Limb (tissue), 2 donors: ENCODE results near the gene DAGLA.

ENCODE experiments used
- DNase-seq, 2 donors: peaks; one replicate each; pipeline ENCODE4 v3.0.0-alpha.2; 2016; ENCODE audit errors: extremely low spot score in 2 of 2

The DAGLA gene

DNA sequence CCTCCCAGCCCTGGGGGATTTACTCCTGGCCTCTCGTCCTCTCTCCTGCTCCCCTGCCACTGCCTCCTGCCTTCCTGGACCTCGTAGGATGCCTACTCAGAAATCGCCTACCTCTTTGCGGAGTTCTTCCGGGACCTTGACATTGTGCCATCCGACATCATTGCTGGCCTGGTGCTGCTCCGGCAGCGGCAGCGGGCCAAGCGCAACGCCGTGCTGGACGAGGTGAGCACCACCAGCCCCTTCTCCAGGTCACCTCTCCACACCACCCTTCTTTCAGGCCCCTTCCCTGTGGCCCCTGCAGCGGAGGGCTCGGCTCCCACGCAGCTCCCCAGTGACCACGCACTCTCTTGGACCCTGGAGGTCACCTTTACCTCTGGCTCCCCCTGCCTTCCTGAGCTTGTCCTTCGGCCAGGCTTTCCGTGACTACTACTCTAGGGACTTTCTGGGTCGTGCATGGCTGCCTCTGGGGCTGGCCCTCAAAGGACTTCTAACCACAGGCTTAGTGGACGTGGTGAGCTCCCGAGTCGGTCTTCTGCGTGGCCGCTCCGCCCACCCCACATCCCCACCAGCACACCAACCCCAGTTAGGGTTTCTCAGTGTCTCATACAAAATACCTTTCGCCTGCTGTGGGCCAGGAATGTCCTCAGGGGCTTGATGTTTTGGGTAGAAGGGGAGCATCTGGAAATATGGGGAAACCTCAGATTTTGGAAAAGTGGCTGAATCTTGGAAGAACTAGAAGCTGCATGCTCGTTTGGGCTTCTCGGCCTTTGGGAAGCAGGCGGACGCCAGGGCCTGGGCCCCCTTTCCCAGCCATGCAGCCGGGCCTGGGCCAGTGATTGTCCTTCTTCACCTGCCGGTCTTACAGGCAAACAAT, 48.1 kb downstream of the DAGLA start:
- no peak for DNase-seq

DNA sequence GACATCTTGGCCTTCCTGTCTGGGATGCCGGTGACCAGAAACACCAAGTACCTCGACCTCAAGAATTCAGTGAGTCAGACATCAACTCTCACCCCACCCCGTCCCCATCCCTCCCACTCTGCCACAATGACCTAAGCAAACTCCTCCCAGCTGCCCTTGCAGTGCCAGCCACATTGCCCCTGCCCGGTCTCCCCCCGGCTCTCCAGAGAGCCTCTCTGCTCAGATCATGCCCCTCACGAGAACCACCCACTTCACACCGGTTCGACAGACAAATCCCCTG, 48.7 kb downstream of the DAGLA start:
- DNase-seq = no peak

- no peak for DNase-seq
Observed at GRCh38 chr11:61730240-61730994, 50.2 kb downstream of the DAGLA start.

DNA sequence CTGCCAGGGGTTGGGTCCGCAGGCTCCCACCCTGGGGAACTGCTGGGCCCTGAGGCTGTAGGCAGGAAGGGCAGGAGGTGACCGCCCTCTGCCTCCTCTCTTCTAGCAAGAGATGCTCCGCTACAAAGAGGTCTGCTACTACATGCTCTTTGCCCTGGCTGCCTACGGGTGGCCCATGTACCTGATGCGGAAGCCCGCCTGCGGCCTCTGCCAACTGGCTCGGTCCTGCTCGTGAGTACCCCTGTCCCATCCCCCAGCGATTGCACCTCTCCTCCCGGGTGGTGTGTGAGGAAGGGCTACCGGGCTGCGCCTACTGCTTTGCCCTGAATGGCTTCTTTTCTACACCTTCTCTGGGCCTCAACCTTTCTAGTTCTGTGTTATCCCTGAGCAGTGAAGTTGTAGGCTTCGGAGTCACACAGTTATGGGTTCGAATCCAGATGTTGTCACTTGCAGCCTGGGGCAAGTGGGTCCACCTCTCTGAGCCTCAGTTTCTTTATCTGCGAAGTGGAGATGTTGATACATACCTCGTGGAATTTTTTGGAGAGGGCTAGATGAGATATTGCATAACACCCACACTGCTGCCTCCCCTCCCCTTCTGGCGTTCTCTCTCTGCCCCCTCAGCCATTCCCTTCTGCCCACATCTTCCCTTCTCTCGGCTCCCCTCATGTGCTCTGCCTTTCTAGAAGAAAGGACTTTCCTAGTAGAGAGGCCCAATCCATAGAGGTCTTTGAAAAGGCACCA, 51.2 kb downstream of the DAGLA start:
- DNase-seq = no peak

GRCh38 chr11:61731952-61732675, 51.9 kb downstream of the DAGLA start:
- DNase-seq = no peak

- no peak for DNase-seq
Observed at GRCh38 chr11:61732705-61733104, 52.5 kb downstream of the DAGLA start.

DNA sequence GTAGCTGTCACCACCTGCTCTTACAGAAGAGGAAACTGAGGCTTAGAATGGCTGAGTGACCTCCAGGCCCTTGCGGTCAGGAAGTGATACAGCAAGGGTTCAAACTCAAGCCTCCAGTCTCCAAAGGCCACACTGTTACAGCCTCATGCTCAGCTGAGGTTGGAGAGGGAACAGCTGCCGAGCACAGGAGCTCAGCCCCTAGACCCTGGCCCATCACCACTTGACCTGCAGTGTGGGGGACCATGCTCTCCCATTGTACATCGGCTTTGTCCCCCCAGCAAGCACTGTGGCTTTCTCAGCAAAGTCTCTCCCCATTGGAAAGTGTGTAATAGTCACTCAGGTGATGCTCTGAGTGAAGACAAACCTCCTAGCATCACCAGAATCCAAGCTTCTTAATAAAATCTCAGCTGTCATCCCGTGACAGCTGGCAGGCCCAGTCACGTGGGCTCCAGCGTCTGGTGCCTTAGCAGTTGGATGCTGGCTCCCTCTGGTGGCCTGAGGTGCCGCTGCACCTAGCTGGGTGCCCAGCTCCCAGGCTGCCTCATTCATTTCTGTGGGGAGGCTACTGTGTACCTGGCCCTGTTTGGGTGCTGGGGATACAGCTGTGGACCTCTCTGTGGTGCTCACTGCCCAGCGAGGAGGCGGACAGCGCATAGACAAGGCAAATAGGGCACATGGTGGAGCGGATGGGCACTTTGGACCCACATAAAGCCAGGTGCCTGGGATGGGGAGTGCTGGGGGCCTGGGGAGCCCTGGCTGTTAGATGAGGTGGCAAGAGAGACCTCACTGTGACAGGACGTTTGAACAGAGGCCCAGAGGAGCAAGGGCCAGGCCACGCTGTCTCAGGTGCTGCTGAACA, 53.2 kb downstream of the DAGLA start:
- peak; percentile 83 to 87 for DNase-seq

- DNase-seq = no peak
Observed at GRCh38 chr11:61734767-61735166, 54.6 kb downstream of the DAGLA start.

DNA sequence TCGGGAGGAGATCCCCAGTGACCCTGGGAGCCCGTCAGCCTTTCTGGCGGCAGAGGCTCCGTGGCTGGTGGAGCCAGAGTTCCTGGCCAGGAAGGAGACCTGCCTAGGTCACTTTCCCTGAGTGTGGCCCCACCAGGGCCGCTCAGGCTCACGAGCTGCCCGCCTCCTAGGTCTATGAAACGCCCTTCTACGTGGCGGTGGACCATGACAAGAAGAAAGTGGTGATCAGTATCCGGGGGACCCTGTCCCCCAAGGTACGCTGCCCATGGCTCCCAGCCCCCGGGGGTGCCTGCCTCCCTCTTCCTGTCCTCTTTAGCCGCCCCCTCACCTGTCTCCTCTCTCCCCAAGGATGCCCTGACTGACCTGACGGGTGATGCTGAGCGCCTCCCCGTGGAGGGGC, 55.2 kb downstream of the DAGLA start:
- no peak for DNase-seq

DNA sequence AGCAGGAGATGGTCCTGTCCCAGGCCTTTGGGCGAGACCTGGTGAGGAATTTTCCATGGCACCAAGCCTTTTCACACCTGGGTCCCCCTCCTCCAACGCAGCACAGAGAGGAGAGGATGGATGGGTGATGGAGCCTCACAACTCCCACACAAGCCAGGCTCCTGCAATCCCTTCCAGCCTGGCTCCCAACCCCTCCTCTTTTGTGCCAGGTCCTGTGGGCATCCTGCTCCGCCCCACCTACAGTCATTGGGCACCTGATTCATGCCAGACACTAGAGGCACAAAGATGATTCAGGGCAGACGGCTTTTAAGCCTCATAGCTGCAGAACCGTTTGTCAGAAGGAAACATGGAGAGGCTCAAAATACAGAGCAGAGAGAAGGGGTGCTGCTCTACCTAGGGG, 56.1 kb downstream of the DAGLA start:
- DNase-seq = no peak

- DNase-seq = no peak
Observed at GRCh38 chr11:61737131-61737530, 56.9 kb downstream of the DAGLA start.

GRCh38 chr11:61737636-61738386, 57.6 kb downstream of the DAGLA start:
- no peak for DNase-seq

- no peak for DNase-seq
Observed at GRCh38 chr11:61738776-61739175, 58.6 kb downstream of the DAGLA start.

- no peak for DNase-seq
Observed at GRCh38 chr11:61739413-61739812, 59.2 kb downstream of the DAGLA start.

DNA sequence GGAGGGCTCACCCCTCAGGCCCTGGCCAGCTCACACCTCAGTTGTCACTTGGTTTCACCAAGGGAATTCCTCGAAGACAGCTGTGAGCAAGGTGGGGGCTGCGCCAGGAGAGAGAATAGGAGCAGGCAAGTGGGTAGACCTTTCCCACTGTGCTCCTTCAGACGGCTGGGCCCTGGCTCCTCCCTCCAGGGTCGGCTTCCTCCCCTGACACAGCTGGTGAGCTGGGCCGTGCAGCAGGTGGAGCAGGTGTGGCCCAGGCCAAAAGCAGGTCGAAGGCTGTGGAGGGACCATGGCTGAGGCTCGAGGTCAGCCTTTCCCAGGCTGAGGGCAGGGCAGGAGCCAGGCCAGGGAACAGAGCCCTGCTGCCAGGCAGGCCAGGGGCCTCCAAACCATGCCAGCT, 59.8 kb downstream of the DAGLA start:
- no peak for DNase-seq

- no peak for DNase-seq
Observed at GRCh38 chr11:61742391-61742790, 62.2 kb downstream of the DAGLA start.

DNA sequence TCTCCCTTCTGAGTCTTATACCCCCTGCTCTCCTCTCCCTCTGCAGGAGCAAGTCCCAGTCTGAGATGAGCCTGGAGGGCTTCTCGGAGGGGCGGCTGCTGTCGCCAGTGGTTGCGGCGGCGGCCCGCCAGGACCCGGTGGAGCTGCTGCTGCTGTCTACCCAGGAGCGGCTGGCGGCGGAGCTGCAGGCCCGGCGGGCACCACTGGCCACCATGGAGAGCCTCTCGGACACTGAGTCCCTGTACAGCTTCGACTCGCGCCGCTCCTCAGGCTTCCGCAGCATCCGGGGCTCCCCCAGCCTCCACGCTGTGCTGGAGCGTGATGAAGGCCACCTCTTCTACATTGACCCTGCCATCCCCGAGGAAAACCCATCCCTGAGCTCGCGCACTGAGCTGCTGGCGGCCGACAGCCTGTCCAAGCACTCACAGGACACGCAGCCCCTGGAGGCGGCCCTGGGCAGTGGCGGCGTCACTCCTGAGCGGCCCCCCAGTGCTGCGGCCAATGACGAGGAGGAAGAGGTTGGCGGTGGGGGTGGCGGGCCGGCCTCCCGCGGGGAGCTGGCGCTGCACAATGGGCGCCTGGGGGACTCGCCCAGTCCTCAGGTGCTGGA, 63.4 kb downstream of the DAGLA start:
- DNase-seq = no peak

GRCh38 chr11:61744181-61744580, 64.0 kb downstream of the DAGLA start:
- no peak for DNase-seq

DNA sequence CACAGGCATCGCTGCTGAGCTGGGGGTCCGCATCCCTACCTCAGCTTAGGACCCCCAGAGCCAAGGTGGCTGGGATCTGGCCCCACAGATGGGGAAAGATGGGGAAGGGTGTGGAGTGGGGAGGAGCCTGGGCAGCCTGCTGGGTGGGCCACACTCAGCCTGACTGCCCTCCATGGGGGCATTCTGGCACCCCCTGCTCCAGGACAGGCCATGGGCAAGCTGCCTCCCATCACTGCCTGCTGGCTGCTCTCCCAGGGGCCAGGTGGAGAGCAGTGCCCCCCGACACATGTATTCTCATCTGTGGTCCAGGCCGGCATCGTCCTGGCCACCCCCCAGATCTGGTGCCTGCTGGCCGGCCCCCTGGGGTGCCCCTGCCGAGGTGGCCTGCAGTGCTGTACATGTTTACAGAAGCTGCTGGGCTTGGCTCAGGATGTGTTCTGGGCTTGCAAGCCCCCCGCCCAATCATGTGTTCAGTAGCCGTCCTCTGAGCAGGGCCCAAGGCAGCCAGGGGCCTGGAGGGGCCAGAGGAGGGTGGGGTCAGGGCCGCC, 64.5 kb downstream of the DAGLA start:
- no peak for DNase-seq
